Urinary bladder (tissue), 4 donors: ENCODE results near the gene SYN1. TPM values are rescaled to one million over a fixed set of nuclear protein-coding genes. Genes with fewer than 3 reads are reported as not detected.
"Not testable (repeated sequence)": the region's sequence is repeated elsewhere in the genome, so short reads cannot be mapped to it uniquely, and the experiment has no call there.

Experiments
- DNase-seq: peaks from one replicate; pipeline ENCODE4 v3.0.0-alpha.2; 2015; ENCODE audit errors: extremely low spot score
- H3K27ac ChIP-seq: one replicate; pipeline ENCODE4 v1.5.1; 2013; ENCODE audit warnings: low read depth, mild to moderate bottlenecking, moderate library complexity
- H3K36me3 ChIP-seq: one replicate; pipeline ENCODE4 v1.6.1; 2013; ENCODE audit warnings: mild to moderate bottlenecking, moderate library complexity; ENCODE audit not compliant: insufficient read depth
- H3K4me1 ChIP-seq: one replicate; pipeline ENCODE4 v1.6.1; 2013; ENCODE audit warnings: mild to moderate bottlenecking, moderate library complexity; ENCODE audit not compliant: insufficient read depth
- H3K4me3 ChIP-seq: one replicate; pipeline ENCODE4 v1.5.1; 2013; ENCODE audit warnings: low read depth, low read length
- WGBS: extraction: QIAGEN DNeasy Blood & Tissue Kit; methylation state at CpG from one replicate; pipeline ENCODE4 v1.1.7; 2013; 5-methylcytosine and 5-hydroxymethylcytosine counted together
- polyA plus RNA-seq: library from polyadenylated mRNA; stranded (reverse); fragments of 200-250 nt; gene quantifications from one replicate; pipeline ENCODE4 v1.2.3, GENCODE V29; 2013
- total RNA-seq: library from RNA; depleted of rRNA; stranded (reverse); fragments of >200 nt; gene quantifications from one replicate; pipeline ENCODE4 v1.2.3, GENCODE V29; 2014
- donor health status: healthy with polysubstance abuse.
- donor health status: healthy.

The SYN1 gene
- total RNA-seq, result 0.63 TPM
- 2.0 TPM for polyA plus RNA-seq

DNA sequence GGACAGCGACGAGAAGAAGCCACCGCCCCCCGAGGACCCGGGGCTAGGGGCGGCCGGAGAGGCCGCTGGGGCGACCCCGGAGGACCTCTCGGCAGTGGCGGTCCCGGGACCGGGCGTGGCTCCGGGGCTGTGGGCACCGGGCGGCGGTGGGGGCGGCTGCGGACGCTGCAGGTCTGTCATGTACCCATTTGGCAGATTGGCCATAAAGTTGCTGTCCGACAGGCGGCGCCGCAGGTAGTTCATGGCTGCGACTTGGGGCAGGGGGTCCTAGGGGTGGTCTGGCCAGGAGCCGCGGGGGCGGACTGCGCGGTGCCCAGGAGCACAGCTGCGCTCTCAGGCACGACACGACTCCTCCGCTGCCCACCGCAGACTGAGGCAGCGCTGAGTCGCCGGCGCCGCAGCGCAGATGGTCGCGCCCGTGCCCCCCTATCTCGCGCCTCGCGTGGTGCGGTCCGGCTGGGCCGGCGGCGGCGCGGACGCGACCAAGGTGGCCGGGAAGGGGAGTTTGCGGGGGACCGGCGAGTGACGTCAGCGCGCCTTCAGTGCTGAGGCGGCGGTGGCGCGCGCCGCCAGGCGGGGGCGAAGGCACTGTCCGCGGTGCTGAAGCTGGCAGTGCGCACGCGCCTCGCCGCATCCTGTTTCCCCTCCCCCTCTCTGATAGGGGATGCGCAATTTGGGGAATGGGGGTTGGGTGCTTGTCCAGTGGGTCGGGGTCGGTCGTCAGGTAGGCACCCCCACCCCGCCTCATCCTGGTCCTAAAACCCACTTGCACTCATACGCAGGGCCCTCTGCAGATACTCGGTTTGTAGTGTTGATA lies at the start of gene SYN1:
SYN1 (minus strand) TSS at position 372 of the 817 bp plus-strand sequence; CDS start at position 243, 129 bp downstream.
- H3K4me3 ChIP-seq, result peak within 1 kb of the TSS; percentile 22
- no peaks in the 10 kb centered on the region for H3K4me1 ChIP-seq
- peak; percentile 26 for DNase-seq
- H3K36me3 ChIP-seq, result no peaks in the 10 kb centered on the region
- H3K27ac ChIP-seq, result no peak within 1 kb of the TSS
- WGBS, result 1% methylated on average over 87 of the region's 88 CpGs

DNA sequence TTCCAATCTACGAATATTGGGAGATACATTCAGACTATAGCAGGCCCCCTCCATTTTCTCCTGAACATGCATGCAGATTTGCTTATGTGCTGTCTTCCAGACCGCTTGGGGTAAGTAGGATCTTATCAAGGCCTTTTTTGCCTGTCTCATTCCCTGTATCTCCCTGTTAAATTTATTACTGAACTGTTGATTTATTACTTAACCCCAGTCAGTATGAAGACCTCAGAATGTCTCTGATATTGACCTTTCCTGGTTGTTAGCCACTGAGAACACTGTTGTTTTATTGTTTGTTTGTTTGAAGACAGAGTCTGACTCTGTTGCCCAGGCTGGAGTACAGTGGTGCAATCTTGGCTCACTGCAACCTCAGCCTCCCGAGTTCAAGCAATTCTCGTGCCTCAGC lies 46.1 kb upstream of the SYN1 start:
- H3K4me3 ChIP-seq, DNase-seq, H3K36me3 ChIP-seq, H3K27ac ChIP-seq, H3K4me1 ChIP-seq: not testable (repeated sequence)
- WGBS, result 87% methylated on average over 4 of the region's 4 CpGs

DNA sequence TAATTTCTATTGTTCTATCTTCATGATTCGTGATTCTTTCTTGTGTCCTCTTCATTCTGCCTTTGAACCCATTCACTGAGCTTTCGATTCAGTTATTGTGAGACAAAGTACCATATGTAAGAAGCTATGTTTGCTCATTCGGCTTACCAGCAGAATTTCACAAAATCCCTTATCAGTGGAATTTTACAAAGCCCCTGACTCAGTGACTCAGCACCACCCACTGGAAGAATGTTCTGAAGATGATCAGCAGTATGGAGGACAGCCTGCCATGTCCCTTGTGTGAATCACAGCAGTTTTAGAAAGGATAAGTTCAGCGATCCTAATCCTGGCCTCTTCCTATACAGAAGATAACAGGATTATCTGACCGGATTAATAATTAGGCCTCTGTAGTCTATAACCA lies 45.1 kb upstream of the SYN1 start:
- H3K4me1 ChIP-seq, result no peaks in the 10 kb centered on the region
- WGBS, result 65% methylated on average over 5 of the region's 5 CpGs

DNA sequence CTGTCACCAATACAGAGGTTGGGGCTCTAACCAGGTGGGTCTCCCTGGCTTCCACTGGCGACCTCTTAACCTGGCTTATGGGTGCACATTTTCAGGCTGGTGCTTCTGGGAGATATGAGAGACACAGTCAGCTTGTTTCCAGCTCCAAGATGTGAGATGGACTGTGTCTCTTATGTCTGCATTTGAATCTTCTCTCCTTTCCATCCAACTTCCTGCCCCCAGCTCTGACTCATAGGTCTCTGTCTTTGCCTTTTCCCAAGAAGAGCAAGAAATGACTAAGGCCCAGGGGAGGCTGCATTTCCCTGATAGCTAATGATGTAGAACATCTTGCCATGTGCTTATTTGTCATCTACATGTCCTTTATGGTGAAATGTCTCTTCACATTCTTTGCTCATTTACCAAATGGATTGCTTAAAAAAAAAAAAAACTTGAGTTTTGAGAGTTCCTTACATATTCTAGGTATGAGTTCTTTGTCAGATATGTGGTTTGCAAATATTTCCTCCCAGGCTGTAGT lies 42.5 kb upstream of the SYN1 start:
- no peak for DNase-seq
- WGBS, result 79% methylated on average over 1 of the region's 1 CpG
- H3K4me1 ChIP-seq, result no peaks in the 10 kb centered on the region
- no peaks in the 10 kb centered on the region for H3K36me3 ChIP-seq
- H3K4me3 ChIP-seq, result no peak overlapping the region
- no peak overlapping the region for H3K27ac ChIP-seq

More for the DNA sequence above, 45.1 kb upstream of the SYN1 start:
- no peaks in the 10 kb centered on the region for H3K36me3 ChIP-seq
- no peak overlapping the region for H3K27ac ChIP-seq
- H3K4me3 ChIP-seq, result no peak overlapping the region
- DNase-seq, result no peak

DNA sequence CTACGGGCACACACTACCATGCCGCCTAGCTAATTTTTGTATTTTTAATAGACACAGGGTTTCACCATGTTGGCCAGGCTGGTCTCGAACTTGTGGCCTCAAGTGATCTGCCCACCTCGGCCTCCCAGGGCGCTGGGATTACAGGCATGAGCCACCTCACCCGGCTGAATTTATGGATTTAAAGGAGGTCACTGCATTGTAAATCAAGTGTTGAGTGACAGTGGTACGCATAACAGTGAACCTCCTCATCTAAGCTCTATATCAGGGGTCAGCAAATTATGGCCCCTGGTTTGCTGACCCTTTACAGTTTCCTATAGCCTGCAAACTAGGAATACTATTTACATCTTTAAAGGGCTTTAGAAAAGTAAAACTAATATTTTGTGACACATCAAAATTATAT lies 41.9 kb upstream of the SYN1 start:
- no peak for DNase-seq
- H3K4me3 ChIP-seq, result no peak overlapping the region
- H3K27ac ChIP-seq, result no peak overlapping the region
- no peaks in the 10 kb centered on the region for H3K4me1 ChIP-seq
- H3K36me3 ChIP-seq, result no peaks in the 10 kb centered on the region
- 88% methylated on average over 7 of the region's 7 CpGs for WGBS

DNA sequence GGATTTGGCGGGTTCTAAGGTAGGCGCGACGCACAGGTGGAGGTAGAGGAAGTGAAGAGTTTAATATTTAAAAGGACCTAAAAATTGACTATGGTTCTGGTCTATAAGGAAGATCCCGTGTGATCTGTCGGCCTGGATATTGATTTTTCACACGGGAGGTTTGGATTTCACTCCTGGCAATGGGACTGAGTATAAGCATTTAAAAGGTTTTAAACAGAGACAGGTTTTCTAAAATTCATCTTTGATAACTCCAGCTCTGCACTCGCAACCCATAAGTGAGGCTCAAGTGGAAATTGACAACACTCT lies 39.7 kb upstream of the SYN1 start:
- Histone ChIP-seq H3K36me3 (no peaks in the 10 kb centered on the region), H3K4me3 (peak overlapping the region; percentile 40), H3K4me1 (no peaks in the 10 kb centered on the region), H3K27ac (peak overlapping the region; percentile 56)
- DNase-seq, result no peak
- 20% methylated on average over 8 of the region's 8 CpGs for WGBS

DNA sequence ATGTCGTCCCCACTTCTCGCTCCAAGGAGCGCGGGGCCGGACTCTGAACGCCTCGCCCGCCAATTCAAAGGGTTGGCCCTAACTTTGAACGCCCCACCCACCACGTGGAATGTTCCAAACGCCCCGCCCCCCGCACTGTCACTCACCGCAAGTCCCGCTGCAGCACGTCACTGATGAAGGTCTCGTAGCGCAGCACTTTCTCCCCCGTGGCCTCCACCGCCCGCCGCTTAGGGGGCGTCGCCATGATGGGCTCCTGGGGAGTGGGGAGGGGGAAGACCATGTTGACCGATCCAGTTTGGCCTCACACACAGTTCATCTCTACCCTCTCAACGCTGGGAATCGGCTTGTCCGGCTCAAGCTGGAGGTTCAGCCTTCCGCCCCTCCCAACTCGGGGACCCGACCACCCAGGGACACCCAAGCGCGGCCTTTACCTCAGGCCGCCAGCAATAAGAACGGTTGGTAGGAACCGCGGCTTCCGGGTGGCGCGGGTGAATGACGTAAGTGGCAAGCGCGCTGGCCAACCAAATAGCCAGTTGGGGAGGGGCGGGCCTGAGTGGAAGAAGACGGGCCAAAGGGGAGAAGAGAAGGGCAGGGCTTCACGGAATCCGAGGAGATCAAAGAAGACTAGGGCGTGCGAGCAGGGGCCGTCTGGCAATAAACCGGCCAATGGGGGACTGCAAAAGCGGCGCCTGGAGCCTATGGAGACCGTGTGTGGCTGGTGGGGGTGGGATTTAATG lies 39.2 kb upstream of the SYN1 start, which contains the start of gene UXT:
UXT (minus strand) TSS at position 497 of the 737 bp plus-strand sequence; CDS start at position 244, 253 bp downstream.
- WGBS, result under 1% methylated on average over 54 of the region's 54 CpGs
- Histone ChIP-seq H3K4me1 (no peaks in the 10 kb centered on the region), H3K4me3 (peak within 1 kb of the TSS; percentile 45), H3K27ac (peak within 1 kb of the TSS; percentile 93), H3K36me3 (no peaks in the 10 kb centered on the region)
- peak; percentile 85 for DNase-seq

DNA sequence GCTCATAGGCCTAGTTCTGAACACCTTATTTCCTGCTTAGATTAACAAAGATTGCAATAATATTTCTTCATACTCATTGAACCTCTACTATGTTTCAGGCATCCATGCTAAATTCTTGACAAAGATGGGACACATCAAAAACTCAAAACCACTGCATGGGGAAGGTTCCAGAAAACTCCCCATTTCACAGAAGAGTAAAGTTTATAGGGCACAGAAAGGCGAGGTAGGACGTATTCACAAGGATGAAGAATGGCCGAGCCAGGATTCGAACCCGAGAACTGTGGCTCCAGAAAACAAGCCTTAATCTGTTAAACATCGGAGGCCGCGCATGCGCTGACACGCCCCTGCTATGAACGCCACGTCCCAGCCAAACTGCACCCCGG lies 38.6 kb upstream of the SYN1 start:
- no peaks in the 10 kb centered on the region for H3K4me1 ChIP-seq
- DNase-seq, result no peak
- H3K4me3 ChIP-seq, result peak overlapping the region; percentile 45
- 1% methylated on average over 13 of the region's 13 CpGs for WGBS
- H3K36me3 ChIP-seq, result peaks cover 2% of the 10 kb centered on the region
- peak overlapping the region; percentile 93 for H3K27ac ChIP-seq

DNA sequence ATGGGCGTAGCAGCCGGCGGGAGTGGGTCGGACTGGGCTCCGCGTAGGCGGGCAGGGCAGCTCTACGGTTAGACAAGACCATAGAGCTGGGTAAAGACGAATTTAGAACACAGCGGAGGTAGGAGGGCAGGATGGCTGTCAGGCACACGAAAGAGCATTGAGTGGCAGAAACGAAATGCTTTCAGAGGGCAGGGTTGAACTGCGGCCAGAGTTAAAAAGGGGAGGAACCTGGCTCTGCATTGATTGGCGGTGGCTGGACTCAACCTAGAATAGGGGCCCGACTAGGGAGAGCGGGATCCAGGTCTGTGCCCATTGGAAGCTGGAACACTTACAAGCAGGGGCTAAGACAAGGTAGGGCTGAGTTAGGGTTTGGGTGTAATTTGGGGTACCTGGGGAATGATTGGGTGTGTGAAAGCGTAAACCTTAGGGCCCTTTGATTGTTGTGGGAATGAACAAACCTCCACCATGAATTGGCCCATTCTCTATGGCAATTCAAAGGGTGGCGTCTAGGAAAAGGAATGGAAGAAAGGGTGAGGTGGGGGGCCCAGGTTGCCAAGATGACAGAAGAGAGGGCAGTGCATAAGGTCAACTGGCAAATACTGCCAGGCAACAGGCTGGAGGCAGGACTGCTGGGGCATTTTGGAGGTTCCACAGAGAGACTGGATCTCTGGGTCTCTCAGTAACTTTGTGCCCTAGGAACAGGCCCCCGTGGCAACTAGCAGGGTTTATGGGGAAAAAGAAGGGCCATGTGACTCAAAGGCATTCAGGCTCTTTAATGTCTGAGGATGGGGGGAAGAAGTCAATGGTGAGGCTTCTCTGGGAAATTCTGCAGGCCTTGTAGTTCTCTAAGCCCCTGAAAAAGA lies 31.6 kb upstream of the SYN1 start:
- peaks cover 2% of the 10 kb centered on the region for H3K36me3 ChIP-seq
- DNase-seq, result no peak
- 13% methylated on average over 19 of the region's 19 CpGs for WGBS
- no peak overlapping the region for H3K27ac ChIP-seq
- no peaks in the 10 kb centered on the region for H3K4me1 ChIP-seq
- H3K4me3 ChIP-seq, result peak overlapping the region; percentile 24

DNA sequence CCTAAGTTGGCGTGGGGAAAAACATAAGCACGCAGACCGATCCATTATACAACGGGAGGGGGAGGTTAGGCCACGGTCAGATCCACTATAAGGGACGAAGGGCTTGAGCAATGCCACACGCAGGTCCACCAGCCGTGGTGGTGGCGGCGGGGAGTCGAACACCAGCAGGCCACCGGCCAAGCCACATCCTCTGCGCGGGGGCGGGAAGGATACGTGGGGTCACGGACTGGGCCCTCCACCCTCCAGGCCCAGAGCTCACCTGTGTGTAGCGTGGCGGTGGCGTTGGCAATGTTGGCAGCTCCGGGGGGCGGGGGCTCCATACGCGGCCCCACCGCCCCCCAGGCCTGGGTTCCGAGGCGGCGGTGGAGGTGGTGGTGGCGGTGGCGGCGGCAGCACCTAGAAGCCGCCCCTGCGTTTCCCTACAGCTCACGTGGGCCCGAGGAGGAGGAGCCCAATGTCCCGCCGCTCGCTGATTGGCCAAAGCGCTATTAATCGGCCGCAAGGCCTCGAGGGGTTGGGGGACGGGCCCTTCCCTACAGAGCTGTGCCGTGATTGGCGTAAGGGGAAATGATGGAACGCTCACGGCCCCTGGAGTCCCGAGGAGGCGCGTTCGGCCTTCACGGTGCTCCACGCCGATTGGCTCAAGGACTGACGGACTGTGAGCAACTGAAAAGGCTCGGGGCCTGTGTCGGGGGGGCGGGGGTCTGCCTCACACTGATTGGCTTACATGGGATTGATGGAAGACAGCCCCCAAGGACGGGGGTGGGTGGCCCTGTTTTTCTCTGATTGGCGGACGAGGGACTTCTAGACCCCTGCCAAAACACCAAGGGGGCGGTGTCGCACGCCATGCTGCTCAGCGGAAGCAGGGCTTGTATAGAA lies 30.7 kb upstream of the SYN1 start, which contains the start of gene ELK1:
ELK1 (minus strand) TSS at position 400 of the 879 bp plus-strand sequence. CDS start 9,122 bp downstream, outside the sequence.
- Histone ChIP-seq H3K4me1 (no peaks in the 10 kb centered on the region), H3K36me3 (peaks cover 2% of the 10 kb centered on the region), H3K27ac (peak within 1 kb of the TSS; percentile 66), H3K4me3 (peak within 1 kb of the TSS; percentile 58)
- under 1% methylated on average over 65 of the region's 65 CpGs for WGBS
- DNase-seq, result peak; percentile 95

DNA sequence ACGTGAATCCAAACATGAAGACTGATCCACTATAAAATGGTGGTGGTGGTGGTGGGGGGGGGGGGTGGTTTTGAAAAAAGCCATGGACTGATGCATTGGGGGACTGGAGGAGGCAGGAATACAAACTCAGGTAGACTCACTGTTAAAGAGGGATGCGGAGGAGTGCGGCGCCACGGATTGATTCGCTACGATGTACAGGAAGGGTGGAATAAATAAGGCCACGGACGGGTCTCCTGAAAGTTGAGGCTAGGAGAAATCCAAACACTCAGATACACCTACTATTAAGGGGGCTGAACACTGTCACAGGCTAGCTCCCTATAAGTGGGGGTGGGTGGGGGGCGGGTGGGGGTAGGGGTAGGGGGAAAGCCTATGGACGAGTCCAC lies 30.1 kb upstream of the SYN1 start:
- H3K4me1 ChIP-seq, result no peaks in the 10 kb centered on the region
- H3K36me3 ChIP-seq, result peaks cover 2% of the 10 kb centered on the region
- H3K27ac ChIP-seq, result no peak overlapping the region
- 0% methylated on average over 11 of the region's 11 CpGs for WGBS
- H3K4me3 ChIP-seq, result peak overlapping the region; percentile 58
- no peak for DNase-seq

DNA sequence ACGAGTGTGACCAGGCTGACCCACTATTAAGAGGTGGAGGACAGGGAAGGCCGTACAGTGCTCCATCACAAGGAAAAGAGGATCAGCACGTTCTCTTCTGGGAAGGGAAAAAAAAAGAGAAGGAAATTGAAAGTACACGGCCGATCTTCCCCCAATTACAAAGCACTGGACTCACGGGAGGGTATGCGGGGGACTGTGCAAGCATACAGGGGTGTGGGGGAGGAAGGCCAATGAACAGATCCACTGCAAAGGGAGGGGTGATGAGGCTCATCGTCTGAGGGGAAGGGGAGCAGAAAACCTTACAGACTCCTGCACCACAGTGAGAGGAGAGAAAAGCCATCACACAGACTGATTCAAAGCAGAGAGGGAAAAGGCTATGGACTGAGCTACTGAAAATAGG lies 29.6 kb upstream of the SYN1 start:
- Histone ChIP-seq H3K27ac (no peak overlapping the region), H3K4me3 (peak overlapping the region; percentile 58), H3K36me3 (peaks cover 2% of the 10 kb centered on the region), H3K4me1 (no peaks in the 10 kb centered on the region)
- 22% methylated on average over 8 of the region's 8 CpGs for WGBS
- no peak for DNase-seq
